NCI-H187 (cell line): Measurements from ENCODE around the gene SRP72.
"Not testable (repeated sequence)": the region's sequence is repeated elsewhere in the genome, so short reads cannot be mapped to it uniquely, and the experiment has no call there.

Experiments used
- DNase-seq, 2 experiments: peaks; one replicate each; lab custom pipeline; 2025; lab: John Stamatoyannopoulos, UW

The SRP72 gene

DNA sequence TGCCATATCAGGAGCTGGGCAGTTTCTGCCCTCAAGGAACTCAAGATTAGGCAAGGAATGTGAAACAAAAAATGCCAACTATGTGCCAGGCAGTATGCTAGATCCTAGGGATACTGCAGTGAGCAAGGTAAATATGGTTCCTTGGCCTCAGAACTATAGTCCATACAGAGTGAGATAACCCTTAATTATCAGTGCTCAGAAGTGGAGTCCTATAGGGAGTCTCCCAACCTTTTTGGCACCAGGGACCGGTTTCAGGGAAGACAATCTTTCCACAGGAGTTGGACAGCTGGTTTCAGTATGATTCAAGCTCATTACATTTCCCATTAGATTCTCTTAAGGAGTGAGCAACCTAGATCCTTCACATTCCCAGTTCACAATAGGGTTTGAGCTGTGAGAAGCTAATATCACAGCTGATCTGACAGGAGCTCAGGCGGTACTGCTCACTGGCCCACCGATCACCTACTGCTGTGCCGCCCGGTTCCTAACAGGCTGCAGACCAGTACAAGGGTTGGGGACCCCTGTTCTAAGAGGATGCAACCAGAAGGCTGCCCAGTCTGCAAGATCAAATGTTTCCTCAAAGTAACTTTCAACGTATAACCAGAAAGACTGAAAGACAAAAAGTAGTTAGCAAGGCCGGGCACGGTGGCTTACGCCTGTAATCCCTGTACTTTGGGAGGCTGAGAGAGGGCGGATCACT is 1.7 kb upstream of the SRP72 start:
- DNase-seq: no peak

DNA sequence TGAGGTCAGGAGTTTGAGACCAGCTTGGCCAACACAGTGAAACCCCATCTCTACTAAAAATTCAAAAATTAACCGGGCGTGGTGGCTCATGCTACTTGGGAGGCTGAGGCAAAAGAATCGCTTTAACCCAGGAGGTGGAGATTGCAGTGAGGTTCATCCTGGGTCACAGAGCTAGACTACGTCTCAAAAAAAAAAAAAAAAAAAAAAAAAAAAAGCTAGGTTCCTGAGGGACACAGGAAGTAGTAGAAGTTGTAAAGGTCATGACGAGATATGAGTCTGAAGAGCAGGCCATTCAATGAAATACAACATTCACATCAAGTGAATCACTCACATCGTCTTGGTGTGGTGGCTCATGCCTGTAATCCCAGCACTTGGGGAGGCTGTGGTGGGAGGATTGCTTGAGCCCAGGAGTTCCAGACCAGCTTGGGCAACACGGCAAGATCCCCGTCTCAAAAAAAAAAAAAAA is 1.1 kb upstream of the SRP72 start:
- DNase-seq: not testable (repeated sequence)

DNA sequence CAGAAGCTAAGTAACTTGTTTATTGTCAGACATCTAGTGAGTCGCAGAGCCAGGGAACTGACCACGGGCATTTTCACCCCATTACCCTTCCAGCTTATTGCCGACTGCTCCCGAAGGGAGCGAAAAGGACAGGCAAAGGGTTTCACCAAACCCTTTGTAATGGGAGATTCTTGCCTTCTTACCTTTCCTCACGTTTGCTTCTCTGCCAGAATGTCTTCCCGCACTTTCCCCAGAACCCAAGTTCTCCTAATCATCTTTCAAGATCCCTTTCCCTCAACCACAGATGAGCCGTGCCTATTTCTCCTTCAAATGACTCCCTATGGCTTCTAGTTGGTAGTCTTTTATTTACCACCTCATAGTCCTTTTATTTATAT is 520 bp upstream of the SRP72 start:
- no peak for DNase-seq

DNA sequence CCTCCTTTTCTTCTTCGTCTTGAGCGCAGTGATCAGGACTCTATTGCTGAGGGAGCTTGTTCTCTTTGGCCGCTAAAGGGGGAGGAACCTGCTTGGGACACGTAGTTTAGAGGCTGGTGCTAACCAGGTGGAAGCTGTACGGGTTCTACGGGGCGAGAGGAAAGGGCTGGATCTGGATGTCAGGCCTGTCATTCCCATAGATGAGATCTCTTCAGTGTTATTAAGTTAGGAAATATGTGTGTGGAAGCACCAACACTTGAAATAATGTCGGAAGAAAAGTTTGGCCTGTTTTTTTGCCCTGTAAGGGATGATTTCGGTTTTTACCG is 643 bp downstream of the SRP72 start:
- DNase-seq: no peak

DNA sequence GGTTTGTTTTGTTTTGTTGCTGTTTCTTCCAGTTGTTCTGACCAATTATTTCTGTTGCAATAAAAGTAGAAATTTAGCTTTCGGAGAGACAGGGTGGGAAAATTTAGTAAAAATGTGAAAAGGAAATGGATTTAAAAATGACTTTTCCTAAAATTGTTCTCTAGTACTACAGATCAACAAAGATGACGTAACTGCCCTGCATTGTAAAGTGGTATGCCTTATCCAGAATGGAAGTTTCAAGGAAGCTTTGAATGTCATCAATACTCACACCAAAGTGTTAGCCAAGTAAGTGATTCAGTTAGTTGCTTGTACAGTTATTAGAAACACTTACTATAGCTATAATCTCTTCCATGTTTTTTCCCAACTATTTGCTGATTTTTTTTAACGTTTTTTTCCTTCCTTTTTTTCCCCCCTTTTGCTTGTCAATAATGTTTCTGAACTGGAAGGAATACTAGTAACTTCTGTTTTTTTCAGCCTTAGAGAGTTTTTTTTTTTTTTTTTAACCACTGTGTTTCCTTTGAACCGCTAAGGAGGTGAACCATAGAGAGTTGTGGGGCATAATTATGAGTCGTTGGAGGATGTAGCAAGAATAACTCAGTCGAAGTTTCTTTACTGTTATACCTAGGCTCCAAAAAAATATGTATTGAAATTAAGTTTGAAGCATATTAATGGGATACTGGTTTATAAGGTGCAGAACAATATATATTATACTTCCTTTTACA is 2.2 kb downstream of the SRP72 start:
- no peak for DNase-seq

DNA sequence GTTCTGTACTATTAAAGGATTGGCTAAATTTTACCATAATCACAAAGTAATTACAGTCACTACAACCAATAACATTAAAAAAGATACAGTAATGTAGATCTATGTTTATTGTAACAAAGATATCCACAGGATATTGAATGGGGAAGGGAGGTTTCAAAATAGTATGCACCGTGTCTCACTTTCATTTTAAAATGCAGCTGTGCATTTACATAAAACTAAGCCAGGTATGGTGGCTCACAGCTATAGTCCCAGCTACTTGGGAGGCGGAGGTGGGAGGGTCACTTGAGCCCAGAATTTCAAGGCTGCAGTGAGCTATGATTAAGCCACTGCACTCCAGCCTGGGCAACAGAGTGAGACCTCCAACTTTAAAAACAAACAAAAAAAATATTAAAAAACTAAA is 8.5 kb downstream of the SRP72 start:
- no peak for DNase-seq

DNA sequence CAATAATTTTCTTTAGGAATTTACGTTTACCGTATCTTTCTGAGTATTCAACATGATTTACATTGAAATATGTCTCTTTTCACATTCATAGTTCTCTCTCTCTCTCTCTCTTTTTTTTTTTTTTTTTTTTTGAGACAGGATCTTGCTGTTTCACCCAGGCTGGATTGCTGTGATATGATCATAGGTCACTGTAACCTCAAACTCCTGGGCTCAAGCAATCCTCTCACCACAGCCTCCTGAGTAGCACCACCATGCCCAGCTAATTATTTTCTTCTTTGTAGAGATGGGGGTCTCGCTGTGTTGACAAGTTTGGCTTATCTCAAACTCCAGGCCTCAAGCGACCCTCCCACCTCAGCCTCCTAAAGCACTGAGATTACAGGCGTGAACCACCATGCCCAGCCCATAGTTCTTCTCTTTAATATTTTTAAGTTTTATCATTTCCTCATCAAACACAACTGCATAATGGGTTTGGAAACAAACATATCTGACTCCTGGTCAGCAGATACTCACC is 9.8 kb downstream of the SRP72 start:
- no peak for DNase-seq

DNA sequence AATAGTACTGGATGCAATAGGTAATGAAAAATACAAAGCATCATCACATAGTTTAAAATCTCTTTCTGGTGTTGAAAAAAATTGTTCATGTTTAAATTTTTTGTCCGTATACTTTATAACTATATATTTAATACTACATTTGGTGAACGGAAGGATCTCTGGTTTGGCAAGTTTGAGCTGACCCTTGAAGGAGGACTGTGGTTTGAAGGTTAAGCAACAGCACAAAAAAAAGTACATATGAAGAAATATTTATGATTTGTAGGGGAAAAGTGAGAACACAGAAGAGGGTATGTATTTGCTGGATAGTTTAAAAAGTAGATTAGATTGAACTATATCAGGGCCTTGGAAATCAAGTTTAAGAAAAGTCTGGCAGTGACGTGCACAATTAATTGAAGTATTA is 13.3 kb downstream of the SRP72 start:
- DNase-seq: no peak

DNA sequence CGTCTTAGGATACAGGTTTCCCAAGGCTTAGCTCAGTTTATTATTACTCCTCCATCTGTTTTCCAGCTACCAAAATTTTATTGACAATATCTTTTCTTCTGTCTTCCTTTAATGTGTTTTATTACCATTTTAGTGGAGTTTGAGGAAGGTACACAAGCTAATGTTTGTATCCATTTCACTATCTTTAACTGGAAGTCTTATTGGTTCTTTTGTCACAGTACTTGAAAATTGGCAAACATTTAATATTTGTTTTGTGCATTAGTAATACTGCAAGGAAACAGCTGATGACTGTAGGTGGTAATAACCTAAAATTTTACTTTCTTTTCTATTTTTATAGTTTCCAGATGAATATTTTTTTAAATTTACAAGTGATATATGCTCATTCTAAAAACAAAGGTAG is 28.8 kb downstream of the SRP72 start:
- no peak for DNase-seq

DNA sequence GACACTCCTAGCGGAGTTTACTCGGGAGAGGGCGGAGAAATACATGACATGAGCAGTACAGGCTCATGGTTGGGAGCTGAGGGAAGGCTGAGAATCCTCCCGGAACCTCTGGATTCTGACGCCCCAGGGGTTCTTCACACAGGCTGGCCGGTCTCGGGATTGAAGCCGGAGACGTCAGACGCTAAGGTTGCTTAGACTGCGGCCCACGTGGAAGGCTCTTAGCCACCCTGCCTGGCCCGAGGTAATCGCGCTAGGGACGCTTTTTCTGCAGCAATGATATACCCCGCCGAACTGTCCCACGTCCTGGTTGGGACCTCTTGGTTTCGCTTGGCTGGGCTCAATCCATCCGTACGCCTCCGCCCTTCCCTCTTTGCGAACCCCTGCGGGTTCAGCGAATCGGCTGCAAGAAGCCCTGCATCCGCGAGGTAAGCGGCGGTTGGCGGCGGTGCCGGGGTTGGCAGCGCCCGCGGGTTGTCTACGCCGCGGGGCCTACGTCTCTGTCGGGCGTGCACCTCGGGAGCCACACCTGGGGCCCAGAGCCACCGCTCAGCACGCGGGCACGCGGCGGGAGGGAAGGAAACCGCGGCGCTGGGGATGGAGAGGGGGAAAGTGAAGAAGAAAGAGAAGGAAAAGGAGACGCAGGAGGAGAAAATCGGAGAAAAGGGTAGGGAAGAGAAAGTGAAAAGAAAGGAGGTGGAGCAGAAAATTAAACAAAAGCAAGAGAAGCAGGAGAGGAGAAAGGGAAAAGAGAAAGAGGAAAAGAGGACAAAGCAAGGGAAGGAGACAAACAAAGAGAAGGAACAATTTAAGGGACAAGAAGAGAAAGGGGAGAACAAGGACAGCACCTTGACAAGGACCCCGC is 38.1 kb downstream of the SRP72 start, which contains the start of gene ARL9:
Gene ARL9 (plus strand): TSS at position 523 of the 862 bp plus-strand sequence. CDS start 72 bp downstream, at position 595.
- peak; percentile 62 to 64 for DNase-seq

DNA sequence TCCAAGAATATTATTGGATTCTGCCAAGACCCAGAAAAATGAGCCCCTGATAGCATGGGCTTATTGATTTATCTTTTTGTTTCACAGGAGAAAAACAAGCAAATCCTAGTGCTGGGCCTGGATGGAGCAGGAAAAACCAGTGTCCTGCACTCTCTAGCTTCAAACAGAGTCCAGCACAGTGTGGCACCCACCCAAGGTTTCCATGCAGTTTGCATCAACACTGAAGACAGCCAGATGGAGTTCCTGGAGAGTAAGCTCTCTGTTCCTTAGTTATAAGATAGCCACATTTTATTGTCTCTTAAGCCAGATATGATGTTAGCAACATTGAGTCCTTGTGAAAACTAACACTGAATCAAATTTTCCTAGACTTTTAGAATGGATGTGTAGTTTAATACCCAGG is 43.7 kb downstream of the SRP72 start:
- DNase-seq: no peak

DNA sequence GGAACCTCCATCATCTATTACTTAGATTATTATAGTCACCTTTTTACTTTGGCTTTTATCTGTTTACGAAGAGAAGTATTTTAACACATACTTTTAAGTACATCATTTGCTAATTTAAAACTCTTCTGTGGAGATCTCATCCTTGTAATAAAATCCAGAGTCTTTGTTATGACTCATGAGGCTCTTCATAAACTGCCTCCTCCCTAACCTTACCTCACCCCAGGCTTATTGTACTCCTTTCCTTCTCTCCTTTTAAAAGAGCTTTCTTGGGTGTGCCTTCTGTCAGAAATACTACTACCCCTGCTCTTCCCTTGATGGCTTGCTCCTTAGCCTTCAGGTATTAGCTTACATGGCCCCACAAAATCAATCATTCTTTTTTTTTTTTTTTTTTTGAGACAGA is 44.7 kb downstream of the SRP72 start:
- no peak for DNase-seq

DNA sequence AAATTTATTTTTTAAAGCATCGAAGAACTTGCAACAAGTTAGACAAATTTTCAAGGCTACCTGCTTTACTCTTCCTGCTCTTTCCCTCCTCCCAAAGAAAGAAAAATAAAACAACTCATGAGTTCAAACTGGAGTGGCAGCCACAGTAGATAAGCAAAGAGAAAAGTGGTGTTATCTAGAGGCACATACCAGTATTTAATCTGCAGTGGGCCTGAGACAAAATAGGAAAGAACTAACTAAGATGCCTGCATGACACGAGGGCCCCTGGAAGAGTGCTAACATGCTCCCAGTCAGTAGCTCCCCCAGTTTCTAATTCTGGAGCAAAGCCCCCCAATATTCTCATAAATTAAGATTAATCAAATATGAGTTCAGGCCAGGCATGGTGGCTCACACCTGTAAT is 46.1 kb downstream of the SRP72 start:
- no peak for DNase-seq

DNA sequence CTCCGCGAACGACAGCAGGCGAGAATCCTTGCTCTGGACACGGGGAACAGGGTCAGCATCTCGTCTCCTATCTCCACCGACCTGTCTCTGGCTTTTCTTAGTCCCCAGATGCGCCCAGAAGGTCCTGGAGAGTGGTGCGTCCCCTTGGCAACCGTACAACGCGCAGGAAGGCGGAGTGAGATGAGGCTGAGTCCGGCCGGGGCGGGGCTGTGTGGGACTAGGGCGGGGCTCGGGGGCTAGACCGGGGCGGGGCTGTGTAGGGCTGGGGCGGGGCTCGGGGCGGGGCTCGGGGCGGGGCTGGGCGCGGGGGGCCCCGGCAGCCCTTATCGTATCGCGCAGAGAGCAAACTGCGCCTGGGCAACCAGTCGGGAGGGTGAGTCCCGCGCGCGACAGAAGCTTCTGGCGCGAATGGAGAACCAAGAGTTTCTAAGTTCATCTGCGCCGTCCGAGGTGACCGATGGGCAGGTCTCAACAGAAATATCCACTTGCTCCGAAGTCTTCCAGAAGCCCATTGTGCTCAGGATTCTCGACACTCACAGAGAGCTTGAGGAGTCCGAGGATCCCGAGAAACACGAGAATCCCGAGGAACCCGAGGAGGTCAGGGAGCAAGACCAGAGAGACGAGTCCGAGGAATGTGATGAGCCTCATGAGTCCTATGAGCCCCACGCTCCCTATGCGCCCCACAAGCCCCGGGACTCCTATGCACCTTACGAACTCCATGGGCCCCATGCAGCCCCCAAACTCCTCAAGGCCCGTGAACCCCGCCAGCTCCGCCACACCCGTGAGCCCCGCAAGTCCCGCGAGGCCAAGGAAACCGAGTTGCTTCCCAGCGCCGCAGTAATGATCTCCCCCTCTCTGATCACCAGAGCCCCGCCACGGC is 63.1 kb downstream of the SRP72 start:
- DNase-seq: peak in 1 of 2 experiments; percentile 83

DNA sequence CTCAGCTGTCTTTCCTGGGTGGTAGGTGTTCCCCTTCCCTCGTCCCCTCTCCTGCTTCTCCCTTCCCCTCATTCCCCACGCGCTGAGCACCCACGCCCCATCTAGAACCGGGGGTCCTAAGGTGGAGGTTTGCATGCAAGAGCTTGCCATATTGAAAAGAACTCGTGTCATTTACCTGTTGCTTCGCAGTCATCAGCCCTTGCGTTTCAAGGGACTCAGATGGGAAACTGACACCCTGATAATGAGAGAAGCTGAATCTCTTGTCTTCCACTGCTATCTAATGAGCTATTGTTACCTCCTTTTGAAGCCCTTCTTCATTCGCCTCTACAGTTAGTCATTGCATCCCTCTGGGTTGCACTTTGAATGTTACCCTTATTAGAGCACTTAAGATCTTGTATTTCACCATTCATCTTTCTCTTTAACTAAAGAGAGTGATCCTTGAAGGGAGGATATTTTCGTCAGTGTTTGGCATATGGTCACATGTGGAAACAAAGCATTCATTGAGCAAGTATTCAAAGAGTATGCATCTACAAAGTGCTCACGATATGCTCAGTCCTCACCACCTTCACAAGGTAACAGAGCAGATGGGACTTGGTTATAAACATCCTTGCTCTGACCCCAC is 63.8 kb downstream of the SRP72 start:
- DNase-seq: no peak

DNA sequence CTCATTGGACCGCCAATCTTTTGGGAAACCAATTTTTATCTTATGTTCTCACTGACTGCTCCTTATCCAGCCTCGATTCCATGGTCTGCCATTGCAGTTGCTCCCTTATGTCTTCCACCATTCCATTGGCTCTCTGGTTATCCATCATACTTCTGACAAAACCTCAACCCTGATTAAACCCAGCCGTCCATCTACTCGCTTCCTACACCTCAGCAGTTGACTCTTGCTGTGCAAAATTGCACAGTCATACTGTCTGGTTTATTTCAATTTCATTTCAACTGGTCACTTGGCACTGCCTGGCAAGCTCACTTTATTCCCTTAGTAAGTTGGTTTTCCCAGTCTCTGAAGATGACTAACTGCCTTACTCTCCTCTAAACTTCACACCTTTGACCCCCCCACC is 64.4 kb downstream of the SRP72 start:
- no peak for DNase-seq

DNA sequence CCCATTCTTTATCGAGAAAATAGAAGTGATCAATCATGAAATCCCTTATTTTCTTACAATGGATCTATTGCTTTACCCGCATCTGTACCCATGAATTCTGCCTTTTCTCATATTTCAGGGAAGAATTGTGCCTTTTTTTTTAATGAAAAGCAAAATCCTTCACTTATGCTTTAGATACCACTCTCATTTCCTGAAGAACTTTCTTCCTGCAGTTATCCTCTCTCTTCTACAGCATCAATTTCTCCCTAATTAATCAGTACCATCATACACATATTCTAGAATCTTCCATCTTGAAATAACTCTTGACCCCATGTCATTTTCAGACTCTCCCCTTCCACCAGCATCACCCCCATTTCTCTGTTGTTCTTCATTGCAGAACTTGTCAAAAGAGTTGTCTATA is 64.8 kb downstream of the SRP72 start:
- no peak for DNase-seq

DNA sequence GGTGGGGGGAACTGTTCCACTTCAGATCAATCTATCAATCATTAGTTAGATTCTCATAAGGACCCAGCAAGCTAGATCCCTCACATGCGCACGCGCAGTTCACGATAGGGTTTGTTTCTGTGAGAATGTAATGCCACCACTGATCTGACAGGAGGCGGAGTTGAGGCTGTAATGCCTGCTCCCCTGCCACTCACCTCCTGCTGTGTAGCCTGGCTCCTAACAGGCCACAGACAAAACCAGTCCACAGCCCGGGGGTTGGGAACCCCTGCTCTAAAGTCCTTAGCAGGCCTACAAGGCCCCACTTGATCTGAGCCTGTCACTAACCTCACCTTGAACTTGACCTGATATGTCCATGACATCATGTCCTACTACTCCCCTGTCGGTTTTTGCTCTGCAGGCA is 68.5 kb downstream of the SRP72 start:
- no peak for DNase-seq

DNA sequence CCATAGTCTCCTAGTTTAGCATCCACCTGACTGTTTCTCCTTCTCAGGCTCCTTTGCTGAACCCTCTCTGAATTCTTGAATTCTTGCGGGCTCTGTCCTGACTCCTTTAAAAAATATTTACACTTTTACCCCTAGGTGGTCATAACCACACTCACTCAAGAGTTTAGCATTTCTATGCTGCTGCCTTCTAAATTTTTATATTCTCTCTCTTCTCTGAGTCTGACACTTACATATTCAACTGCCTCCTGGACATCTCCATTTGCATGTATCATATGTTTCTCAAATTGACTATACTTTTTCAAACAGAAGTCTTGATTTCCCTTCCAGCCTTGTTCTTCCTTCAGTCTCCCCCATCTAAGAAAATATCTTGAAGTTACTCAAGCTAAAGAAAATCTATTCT is 69.7 kb downstream of the SRP72 start:
- DNase-seq: no peak

DNA sequence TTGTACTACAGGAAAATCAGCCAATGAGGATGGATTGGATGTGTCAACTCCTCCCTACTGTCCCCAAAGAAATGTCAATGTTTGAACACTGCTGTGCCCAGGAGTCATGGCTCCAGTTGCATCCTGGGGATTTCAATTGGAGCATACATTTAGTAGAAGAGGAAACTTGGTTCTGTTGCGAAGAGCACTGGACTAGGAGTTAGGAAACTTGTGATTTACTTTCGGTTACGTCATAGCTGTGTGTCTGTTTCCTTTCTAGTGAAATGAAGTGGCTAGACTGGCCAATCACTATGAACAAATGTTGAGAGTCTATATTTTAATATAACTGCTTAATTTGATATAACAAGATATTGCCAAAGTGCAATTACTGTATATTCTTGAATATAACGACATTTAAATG is 73.4 kb downstream of the SRP72 start:
- DNase-seq: no peak

DNA sequence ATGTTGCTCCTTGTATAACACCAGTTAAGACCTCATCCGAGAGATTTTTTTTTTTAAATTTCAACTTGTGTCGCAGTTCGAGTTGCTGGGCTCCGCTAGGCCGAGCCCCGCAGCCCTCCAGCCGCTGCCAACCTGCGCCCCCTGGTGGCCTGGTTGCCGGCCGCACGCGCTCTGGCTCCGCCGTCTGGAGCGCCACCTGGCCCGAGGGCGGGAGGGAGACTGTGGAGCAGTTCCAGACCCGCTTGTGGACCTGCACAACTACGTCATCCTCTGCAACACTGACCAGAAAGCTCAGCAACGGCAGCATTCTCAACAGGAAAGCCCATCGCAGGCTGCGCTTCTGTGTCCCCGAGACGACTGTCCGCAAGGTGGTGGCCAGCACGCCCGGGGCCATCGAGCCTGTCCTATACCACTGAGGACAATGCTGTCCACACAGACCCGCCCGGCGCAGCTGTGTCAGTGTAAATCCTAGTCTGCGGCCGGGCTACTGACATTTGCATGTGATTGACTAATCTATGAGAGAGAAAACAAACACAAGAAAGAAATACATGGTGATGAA is 77.2 kb downstream of the SRP72 start:
- peak; percentile 61 to 71 for DNase-seq
